Left renal cortex interstitium (tissue), 4 donors: Measurements from ENCODE around the gene TBCD. TPM values are rescaled to one million over a fixed set of nuclear protein-coding genes. Genes with fewer than 3 reads are reported as not detected.

ENCODE experiments used
- DNase-seq, 4 donors: peaks; one replicate each; pipeline ENCODE4 v3.0.0-alpha.2; 2013; ENCODE audit warnings: low read depth in 4 of 4, low spot score in 2 of 4, missing footprints in 1 of 4
- polyA plus RNA-seq, 4 donors: library from polyadenylated mRNA; unstranded; fragments of 120-200 nt; gene quantifications; one replicate each; pipeline ENCODE4 v1.2.1, GENCODE V29; 2013; ENCODE audit not compliant: insufficient read length in 4 of 4

TBCD gene
- polyA plus RNA-seq, 4 donors: 60.5 to 87.2 (median 73.3) TPM

DNA sequence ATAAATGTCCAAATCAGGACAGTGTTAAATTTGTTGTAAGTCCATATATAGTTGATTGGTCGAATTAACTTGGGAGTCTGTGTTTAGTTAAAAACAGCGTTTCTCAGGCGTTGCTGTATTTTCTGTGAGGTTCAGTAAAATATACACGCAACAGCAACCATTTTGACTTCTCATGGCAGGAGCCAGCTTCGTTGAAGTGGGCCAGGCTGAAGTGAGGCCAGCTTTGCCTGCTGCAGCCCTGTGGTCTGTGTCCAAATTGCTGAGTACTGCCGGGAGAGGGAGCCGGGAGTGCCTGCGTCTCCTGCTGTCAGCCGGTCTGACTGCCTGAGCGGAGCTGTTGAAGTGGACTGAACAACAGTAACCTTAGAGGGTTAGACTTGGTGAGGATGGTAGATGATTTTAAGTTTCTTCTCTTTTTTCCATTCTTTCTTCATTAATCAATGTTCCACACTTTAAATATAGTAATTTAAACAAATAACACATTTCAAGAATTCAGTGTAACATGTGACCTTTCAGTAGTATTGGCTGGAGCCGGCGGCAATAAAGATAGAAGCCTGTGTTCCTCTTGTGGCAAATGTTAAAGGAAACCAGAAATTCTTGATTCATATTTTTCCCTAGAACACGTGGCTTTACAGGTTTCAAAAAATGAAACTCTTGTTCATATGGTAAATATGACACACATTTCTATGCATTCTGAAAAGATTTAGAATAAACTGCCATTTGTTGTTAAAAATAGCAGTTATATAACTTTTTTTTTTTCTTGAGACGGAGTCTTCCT is 124.9 kb downstream of the TBCD start:
- DNase-seq: no peak

DNA sequence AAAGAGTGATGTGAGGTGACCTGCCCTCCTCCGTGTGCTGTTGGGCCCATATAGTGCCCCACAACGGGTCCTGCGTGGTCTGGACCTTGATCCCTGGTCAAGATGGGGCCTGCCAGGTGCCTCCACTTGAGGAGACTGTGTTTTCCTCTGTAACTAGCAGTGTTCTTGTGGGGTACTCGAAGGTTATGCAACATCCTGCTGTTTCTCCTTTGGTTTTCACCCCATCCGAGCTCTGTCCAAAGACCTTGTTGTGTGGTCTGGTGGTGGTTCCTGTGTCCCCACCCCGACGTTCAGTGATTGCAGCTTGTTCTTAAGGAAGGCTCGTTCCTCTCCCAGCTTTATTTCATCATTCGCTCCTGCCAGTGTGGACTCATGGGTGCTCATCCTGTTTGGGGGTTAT is 126.7 kb downstream of the TBCD start:
- no peak for DNase-seq

DNA sequence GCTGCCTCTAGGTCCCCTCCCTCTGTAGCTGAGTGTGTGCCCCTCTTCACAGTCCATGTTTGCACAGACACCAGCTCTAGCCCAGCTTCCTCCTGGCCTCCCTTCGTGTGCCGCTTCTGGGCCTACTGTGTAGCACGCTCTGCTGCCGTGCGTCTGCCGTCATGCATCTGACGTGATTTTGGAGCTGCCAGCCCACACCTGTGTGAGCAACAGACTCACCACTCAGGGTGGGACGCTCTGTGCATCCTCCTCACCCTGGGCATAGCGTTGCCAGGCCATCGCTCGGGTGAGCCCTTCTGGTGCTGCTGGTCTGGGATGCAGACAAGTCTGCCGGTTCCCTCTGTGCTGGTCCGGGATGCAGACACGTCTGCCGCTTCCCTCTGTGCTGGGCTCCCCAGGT is 127.4 kb downstream of the TBCD start:
- no peak for DNase-seq

DNA sequence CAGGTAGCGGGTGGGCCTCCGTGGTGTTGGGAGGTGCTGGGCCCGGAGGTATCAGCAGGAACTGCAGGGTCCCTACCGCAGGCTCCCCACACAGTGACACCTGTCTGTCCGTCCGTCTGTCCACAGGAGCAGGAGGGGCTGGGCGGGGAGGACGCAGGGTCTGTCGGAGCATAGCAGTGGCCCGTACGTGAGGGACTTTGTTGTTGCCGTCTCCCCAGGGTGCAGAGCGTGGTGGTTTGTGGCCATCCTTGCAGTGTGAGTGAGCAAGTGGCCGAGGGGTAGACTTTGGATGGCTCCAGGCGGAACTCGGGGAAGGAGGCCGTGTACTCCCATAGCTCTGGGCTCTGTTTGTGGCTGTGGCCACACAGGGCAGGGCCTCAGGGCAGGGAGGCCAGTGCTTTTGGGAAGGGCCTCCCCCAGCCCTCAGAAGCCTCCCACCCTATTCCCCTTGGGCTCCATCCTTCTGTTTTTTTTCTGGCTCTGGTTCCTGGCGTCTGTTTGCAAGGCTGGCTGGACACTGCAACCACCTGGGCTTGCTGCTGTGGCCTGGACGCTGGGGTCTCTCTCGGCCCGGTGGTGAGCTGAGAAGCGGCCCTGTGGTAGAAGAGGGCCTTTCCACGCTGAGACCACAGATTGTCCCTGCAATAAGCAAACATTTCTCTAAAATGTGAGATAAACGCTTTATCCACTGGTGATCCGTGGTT is 128.9 kb downstream of the TBCD start:
- DNase-seq: no peak

- no peak for DNase-seq
Measured at GRCh38 chr17:82881324-82881823, 129.5 kb downstream of the TBCD start.

- DNase-seq: no peak
Measured at GRCh38 chr17:82881900-82882714, 130.2 kb downstream of the TBCD start.

GRCh38 chr17:82882715-82883418 is 131.0 kb downstream of the TBCD start:
- no peak for DNase-seq

DNA sequence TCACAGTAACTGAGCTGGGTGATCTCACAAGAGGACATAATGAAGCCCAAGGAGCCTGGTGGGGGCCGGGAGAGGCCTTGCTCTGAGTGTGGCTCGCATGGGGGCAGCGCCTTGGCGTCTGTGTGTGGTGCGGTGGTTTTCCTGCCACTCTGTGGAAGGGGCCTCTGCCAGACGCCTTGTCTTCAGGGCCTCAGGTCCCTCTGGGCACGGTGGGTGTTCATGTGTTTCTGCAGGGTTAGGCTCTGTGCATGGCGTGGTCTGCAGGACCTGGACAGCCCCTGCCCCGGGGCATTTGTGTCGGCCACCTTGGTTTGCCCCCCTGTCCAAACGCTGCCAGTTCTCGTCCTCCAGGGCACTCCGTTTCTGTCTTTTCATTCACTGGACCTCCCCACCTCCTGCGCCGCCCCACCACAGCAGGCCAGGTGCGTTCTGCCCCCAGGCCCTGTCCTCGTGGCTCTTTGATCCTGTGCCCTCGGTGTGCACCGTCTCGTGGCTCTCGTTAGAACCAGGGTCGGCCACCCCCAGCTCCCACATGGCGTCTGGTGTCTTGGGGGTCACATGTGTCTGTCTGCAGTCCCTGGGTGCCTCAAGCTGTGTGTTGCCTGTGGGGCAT is 131.7 kb downstream of the TBCD start:
- no peak for DNase-seq

DNA sequence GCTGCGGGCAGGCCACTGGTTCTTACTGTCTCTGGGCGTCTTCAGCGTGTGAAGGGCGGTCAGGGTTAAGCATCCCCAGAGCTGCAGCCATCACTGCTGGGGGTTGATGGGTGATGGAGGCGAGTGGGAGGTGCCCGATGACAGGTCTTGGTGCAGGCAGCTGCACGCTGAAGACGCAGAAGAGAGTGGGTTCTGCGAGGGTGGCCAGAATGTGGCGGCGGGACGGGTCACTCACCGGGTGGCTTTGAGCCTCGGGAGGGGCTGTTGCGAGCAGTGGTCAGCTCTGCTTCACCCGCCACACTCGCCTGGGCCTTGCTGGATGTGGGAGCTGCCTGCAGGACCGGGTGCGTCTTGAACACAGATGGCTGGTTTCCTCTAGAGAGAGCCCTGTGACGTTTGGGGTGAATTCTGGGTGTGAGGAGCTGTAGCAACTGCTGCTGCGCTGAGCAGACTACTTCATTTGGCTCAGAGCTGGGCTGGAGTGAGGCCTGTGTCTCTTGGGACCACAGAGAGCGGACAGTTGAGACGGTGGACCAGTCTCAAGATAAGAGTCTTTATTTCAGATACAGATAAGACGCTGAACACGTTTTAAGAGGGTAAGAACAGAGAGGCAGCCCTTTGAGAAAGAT is 132.6 kb downstream of the TBCD start:
- DNase-seq: no peak

GRCh38 chr17:82884970-82885353 is 133.1 kb downstream of the TBCD start:
- no peak for DNase-seq

GRCh38 chr17:82887255-82888164 is 135.6 kb downstream of the TBCD start:
- DNase-seq: no peak

GRCh38 chr17:82888583-82889495 is 137.0 kb downstream of the TBCD start:
- DNase-seq: no peak

GRCh38 chr17:82889496-82890338 is 137.9 kb downstream of the TBCD start:
- DNase-seq: no peak

DNA sequence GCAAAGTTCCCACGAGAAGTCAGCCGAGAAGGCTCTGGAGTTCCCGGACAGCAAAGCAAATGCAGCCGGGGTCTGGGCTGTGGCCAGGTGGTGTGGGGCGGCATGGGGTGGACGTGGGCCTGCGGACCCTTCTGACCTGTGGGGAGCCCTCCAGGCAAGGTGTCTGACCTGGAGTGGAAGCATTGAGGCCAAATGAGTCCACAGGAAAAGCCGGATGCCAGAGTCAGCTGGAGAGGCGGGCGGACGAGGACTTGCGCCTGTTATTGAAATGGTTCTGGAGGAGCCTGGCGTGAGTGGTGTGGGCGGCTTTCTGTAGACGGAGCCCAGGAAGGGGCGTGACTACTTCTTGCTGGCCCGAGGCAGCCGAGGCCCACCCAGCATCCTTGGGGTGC is 138.5 kb downstream of the TBCD start:
- DNase-seq: no peak

- no peak for DNase-seq
Measured at GRCh38 chr17:82890926-82891678, 139.2 kb downstream of the TBCD start.

DNA sequence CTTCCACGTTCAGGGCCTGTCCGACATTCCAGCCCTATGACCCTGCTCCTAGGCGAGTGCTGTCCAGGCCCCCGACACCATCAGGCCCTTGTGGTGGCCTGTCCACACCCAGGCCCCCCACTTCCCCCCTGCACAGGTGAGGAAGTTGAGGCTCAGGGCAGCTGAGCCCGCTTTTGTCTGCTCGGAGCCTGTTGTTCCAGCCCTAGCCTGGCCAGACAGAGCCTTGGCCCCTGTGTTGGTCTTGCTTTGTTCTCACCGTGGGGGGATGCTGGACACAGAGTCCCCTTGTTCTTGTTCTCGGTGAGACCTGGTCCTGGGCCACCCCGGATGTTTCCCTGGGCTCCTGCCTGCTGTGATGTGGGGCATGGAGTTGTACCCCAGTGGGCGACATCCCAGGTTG is 140.0 kb downstream of the TBCD start:
- no peak for DNase-seq
